ENCODE measurements around the gene SLC5A6.

Gene SLC5A6

DNA sequence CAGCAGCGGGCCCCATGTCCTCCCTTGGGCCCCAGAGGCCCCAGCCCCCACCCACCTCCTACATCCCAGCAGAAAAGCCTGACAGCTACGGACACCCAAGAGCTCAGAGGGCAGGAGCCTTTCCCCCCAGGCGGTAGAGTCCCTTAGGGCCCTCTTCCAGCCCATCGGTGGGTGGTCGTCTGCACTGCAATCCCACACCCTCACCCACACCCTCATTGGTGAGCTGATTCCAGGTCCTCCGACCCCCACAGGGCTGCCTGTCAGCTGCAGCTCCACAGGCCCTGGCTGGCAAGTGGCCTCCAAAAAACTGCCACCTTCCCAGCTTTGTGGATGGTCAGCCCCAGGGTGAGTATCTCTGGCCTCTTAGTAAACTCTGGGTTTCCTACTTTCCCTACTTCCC is 52.8 kb downstream of the SLC5A6 start:
- H3K4me2 ChIP-seq (ENCODE audit: low read length): no peak overlapping the region
- no peaks in the 10 kb centered on the region for H3K79me2 ChIP-seq (ENCODE audit: insufficient read depth, low read length)
- H3K27me3 ChIP-seq (ENCODE audit: insufficient read depth, low read length): no peaks in the 10 kb centered on the region
- no peak for TF ChIP-seq EZH2 (IDR thresholded peaks at IDR 0.05; ENCODE audit: borderline replicate concordance, low read length)
- TF ChIP-seq, protein P1, sequence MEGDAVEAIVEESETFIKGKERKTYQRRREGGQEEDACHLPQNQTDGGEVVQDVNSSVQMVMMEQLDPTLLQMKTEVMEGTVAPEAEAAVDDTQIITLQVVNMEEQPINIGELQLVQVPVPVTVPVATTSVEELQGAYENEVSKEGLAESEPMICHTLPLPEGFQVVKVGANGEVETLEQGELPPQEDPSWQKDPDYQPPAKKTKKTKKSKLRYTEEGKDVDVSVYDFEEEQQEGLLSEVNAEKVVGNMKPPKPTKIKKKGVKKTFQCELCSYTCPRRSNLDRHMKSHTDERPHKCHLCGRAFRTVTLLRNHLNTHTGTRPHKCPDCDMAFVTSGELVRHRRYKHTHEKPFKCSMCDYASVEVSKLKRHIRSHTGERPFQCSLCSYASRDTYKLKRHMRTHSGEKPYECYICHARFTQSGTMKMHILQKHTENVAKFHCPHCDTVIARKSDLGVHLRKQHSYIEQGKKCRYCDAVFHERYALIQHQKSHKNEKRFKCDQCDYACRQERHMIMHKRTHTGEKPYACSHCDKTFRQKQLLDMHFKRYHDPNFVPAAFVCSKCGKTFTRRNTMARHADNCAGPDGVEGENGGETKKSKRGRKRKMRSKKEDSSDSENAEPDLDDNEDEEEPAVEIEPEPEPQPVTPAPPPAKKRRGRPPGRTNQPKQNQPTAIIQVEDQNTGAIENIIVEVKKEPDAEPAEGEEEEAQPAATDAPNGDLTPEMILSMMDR (IDR thresholded peaks at IDR 0.05; ENCODE audit: low read length): no peak
- no peaks in the 10 kb centered on the region for H4K20me1 ChIP-seq (ENCODE audit: insufficient read depth, low read length)
- no peaks in the 10 kb centered on the region for H3K36me3 ChIP-seq (ENCODE audit: insufficient read depth, low read length)
- H2AFZ ChIP-seq (ENCODE audit: low read length): no peak overlapping the region
- H3K9me2 ChIP-seq (ENCODE audit: low read depth, low read length): no peaks in the 10 kb centered on the region
- no peak overlapping the region for H3K27ac ChIP-seq (ENCODE audit: low read depth, low read length, poor library complexity, severe bottlenecking)
- H3K4me1 ChIP-seq (ENCODE audit: insufficient read depth, low read length, severe bottlenecking): peaks cover 7% of the 10 kb centered on the region
- no peaks in the 10 kb centered on the region for H3K9me3 ChIP-seq (ENCODE audit: low read length)
- no peak overlapping the region for H3K9ac ChIP-seq (ENCODE audit: low read length)
- H3K4me3 ChIP-seq (ENCODE audit: low read depth, low read length, poor library complexity, severe bottlenecking): no peak overlapping the region
- H3F3A ChIP-seq (ENCODE audit: insufficient read depth, low read length): no peaks in the 10 kb centered on the region

DNA sequence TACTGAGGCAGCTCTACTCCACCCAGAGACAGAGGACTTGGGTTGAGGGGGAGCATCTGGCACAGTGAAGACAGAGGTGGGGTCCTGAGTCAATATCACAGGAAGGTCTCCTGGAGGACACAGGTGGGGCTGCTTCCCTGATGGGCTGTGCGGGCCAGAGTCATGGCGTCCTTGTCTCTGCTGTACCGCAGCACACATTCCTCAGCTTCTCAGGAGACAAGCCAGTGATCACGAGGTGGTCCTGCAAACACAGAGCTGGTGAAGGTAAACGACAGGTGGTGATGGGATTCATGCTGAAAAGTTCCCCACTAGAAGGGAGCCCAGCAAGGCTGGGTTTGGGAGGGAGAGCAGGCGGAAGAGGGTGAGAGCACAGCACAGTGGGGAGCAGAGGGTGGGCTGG is 53.6 kb downstream of the SLC5A6 start:
- no peaks in the 10 kb centered on the region for H3K9me2 ChIP-seq (ENCODE audit: low read depth, low read length)

DNA sequence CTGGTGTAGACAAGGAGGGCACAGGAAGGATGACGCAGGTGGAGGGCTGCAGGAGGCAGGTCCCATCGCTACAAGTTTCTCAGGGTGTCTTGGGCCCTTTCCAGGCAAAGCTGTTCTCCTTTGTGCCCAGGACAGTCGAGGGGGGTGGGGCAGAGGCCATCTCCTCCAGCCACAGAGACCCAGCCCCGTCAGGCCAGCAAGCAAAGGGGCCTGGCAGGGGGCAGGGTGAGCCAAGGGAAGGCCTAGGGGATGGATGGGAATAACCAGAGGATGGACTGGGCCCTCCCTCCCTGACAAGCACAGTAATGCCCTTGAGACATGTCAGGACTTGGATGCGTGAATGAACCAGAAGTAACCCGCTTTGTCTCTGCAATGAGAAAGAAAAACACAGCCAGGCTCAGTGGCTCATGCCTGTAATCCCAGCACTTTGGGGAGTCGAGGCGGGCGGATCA is 57.0 kb downstream of the SLC5A6 start:
- Histone ChIP-seq H3K4me2 (ENCODE audit: low read length) (no peak overlapping the region), H3K27me3 (ENCODE audit: insufficient read depth, low read length) (peaks cover 6% of the 10 kb centered on the region; the same call in 1 of the 2 replicates), H2AFZ (ENCODE audit: low read length) (no peak overlapping the region), H3K4me3 (ENCODE audit: low read depth, low read length, poor library complexity, severe bottlenecking) (no peak overlapping the region), H3K4me1 (ENCODE audit: insufficient read depth, low read length, severe bottlenecking) (no peaks in the 10 kb centered on the region), H3K27ac (ENCODE audit: low read depth, low read length, poor library complexity, severe bottlenecking) (no peak overlapping the region), H3F3A (ENCODE audit: insufficient read depth, low read length) (no peaks in the 10 kb centered on the region), H4K20me1 (ENCODE audit: insufficient read depth, low read length) (no peaks in the 10 kb centered on the region), H3K9ac (ENCODE audit: low read length) (no peak overlapping the region), H3K36me3 (ENCODE audit: insufficient read depth, low read length) (no peaks in the 10 kb centered on the region), H3K9me2 (ENCODE audit: low read depth, low read length) (no peaks in the 10 kb centered on the region), H3K79me2 (ENCODE audit: insufficient read depth, low read length) (no peaks in the 10 kb centered on the region), H3K9me3 (ENCODE audit: low read length) (no peaks in the 10 kb centered on the region)
- TF ChIP-seq, protein P1 (IDR thresholded peaks at IDR 0.05; ENCODE audit: low read length): no peak
- TF ChIP-seq EZH2 (IDR thresholded peaks at IDR 0.05; ENCODE audit: borderline replicate concordance, low read length): no peak

More for the DNA sequence above, 53.6 kb downstream of the SLC5A6 start:
- H3K9ac ChIP-seq (ENCODE audit: low read length): no peak overlapping the region
- no peaks in the 10 kb centered on the region for H3K36me3 ChIP-seq (ENCODE audit: insufficient read depth, low read length)
- H2AFZ ChIP-seq (ENCODE audit: low read length): no peak overlapping the region
- no peaks in the 10 kb centered on the region for H3K27me3 ChIP-seq (ENCODE audit: insufficient read depth, low read length)
- H3F3A ChIP-seq (ENCODE audit: insufficient read depth, low read length): no peaks in the 10 kb centered on the region
- no peaks in the 10 kb centered on the region for H4K20me1 ChIP-seq (ENCODE audit: insufficient read depth, low read length)
- TF ChIP-seq, protein P1 (IDR thresholded peaks at IDR 0.05; ENCODE audit: low read length): no peak
- H3K79me2 ChIP-seq (ENCODE audit: insufficient read depth, low read length): no peaks in the 10 kb centered on the region
- no peak overlapping the region for H3K4me3 ChIP-seq (ENCODE audit: low read depth, low read length, poor library complexity, severe bottlenecking)
- no peaks in the 10 kb centered on the region for H3K9me3 ChIP-seq (ENCODE audit: low read length)
- no peak overlapping the region for H3K27ac ChIP-seq (ENCODE audit: low read depth, low read length, poor library complexity, severe bottlenecking)
- H3K4me1 ChIP-seq (ENCODE audit: insufficient read depth, low read length, severe bottlenecking): peaks cover under 1% of the 10 kb centered on the region
- no peak overlapping the region for H3K4me2 ChIP-seq (ENCODE audit: low read length)
